Measurements from ENCODE around the gene GARRE1. TPM values are rescaled to one million over a fixed set of nuclear protein-coding genes. Genes with fewer than 3 reads are reported as not detected.
A peak's percentile ranks its signal among the peaks of the same experiment; 100 is the strongest.

GARRE1 gene
- total RNA-seq, 1 donor from 2014 or later: 33.5 TPM

GRCh38 chr19:34218818-34219164, 35.6 kb upstream of the GARRE1 start:
- peaks cover 29% of the 10 kb centered on the region for H3K4me1 Mint-ChIP-seq (ENCODE audit: unreplicated experiment)
- peak overlapping the region; percentile 85 for H3K27ac Mint-ChIP-seq (ENCODE audit: unreplicated experiment)
- H3K36me3 Mint-ChIP-seq (ENCODE audit: unreplicated experiment): peaks cover 49% of the 10 kb centered on the region
- TF ChIP-seq CTCF (IDR thresholded peaks at IDR 0.05): no peak
- H3K4me3 Mint-ChIP-seq (ENCODE audit: unreplicated experiment): no peak overlapping the region
- no peaks in the 10 kb centered on the region for H3K9me3 Mint-ChIP-seq (ENCODE audit: unreplicated experiment)
- no peaks in the 10 kb centered on the region for H3K27me3 Mint-ChIP-seq (ENCODE audit: unreplicated experiment)
- no peak for DNase-seq (ENCODE audit: extremely low spot score, unreplicated experiment)

GRCh38 chr19:34220472-34221063, 33.8 kb upstream of the GARRE1 start:
- DNase-seq (ENCODE audit: extremely low spot score, unreplicated experiment): no peak
- Mint-ChIP-seq H3K4me1 (ENCODE audit: unreplicated experiment) (peaks cover 40% of the 10 kb centered on the region), H3K27ac (ENCODE audit: unreplicated experiment) (peak overlapping the region; percentile 34), H3K9me3 (ENCODE audit: unreplicated experiment) (no peaks in the 10 kb centered on the region), H3K36me3 (ENCODE audit: unreplicated experiment) (peaks cover 55% of the 10 kb centered on the region), H3K4me3 (ENCODE audit: unreplicated experiment) (no peak overlapping the region), H3K27me3 (ENCODE audit: unreplicated experiment) (no peaks in the 10 kb centered on the region)
- TF ChIP-seq CTCF (IDR thresholded peaks at IDR 0.05): peak; percentile 77

- Mint-ChIP-seq H3K4me3 (ENCODE audit: unreplicated experiment) (no peak overlapping the region), H3K27me3 (ENCODE audit: unreplicated experiment) (no peaks in the 10 kb centered on the region), H3K27ac (ENCODE audit: unreplicated experiment) (no peak overlapping the region), H3K9me3 (ENCODE audit: unreplicated experiment) (no peaks in the 10 kb centered on the region), H3K36me3 (ENCODE audit: unreplicated experiment) (peaks cover 61% of the 10 kb centered on the region), H3K4me1 (ENCODE audit: unreplicated experiment) (peaks cover 37% of the 10 kb centered on the region)
- TF ChIP-seq CTCF (IDR thresholded peaks at IDR 0.05): no peak
- DNase-seq (ENCODE audit: extremely low spot score, unreplicated experiment): no peak
These were observed 32.0 kb upstream of the GARRE1 start for GRCh38 chr19:34222386-34222785.

- H3K36me3 Mint-ChIP-seq (ENCODE audit: unreplicated experiment): peaks cover 69% of the 10 kb centered on the region
These were observed 29.2 kb upstream of the GARRE1 start for GRCh38 chr19:34224996-34225658.

More at GRCh38 chr19:34224996-34225658, 29.2 kb upstream of the GARRE1 start:
- no peak for TF ChIP-seq CTCF (IDR thresholded peaks at IDR 0.05)
- Mint-ChIP-seq H3K4me3 (ENCODE audit: unreplicated experiment) (no peak overlapping the region), H3K27me3 (ENCODE audit: unreplicated experiment) (no peaks in the 10 kb centered on the region), H3K4me1 (ENCODE audit: unreplicated experiment) (peaks cover 17% of the 10 kb centered on the region), H3K9me3 (ENCODE audit: unreplicated experiment) (no peaks in the 10 kb centered on the region), H3K27ac (ENCODE audit: unreplicated experiment) (peak overlapping the region; percentile 56)
- no peak for DNase-seq (ENCODE audit: extremely low spot score, unreplicated experiment)
